Mucosa of descending colon (tissue), 3 donors: ENCODE measurements around the gene MASP2. TPM values are rescaled to one million over a fixed set of nuclear protein-coding genes. Genes with fewer than 3 reads are reported as not detected.

Source experiments
- ATAC-seq: fragments of 200-7000 bp; cut with Tn5 transposase; one replicate; pipeline ENCODE4 v1.9.1; 2020; ENCODE audit warnings: mild to moderate bottlenecking, moderate library complexity
- DNase-seq, 3 donors: peaks; one replicate each; pipeline ENCODE4 v3.0.0-alpha.2; 2020
- H3K36me3 ChIP-seq: fragments of 200-600 bp; one replicate; pipeline ENCODE4 v1.8.0; 2021; ENCODE audit warnings: low read depth, mild to moderate bottlenecking
- H3K4me1 ChIP-seq: fragments of 200-600 bp; one replicate; pipeline ENCODE4 v1.8.0; 2021; ENCODE audit warnings: low read depth, mild to moderate bottlenecking
- H3K4me3 ChIP-seq: fragments of 200-600 bp; one replicate; pipeline ENCODE4 v1.8.0; 2021; ENCODE audit warnings: mild to moderate bottlenecking
- H3K9me3 ChIP-seq: fragments of 200-600 bp; one replicate; pipeline ENCODE4 v1.8.0; 2021; ENCODE audit warnings: mild to moderate bottlenecking
- intact Hi-C, 2 donors: fragments of 100-400 bp; cut with DNase I in 1 of 2; cut with micrococcal nuclease in 1 of 2; formaldehyde crosslinking; loops; one replicate each; pipeline versions ENCODE4 v1.11.0 to v1.11.1; 2022; cut with DNase I, micrococcal nuclease
- total RNA-seq, 3 donors: library from RNA; stranded (reverse); fragmentation: NEBNext Ultra II Directional in 2 of 3; extraction: Animal tissue kit (Norgen Biotek cat#: 25700) in 2 of 3; gene quantifications; one replicate each; pipeline versions ENCODE4 v1.2.1 to v1.2.4, GENCODE V29; 2021 to 2023
- TF ChIP-seq, protein P1 (sequence below): fragments of 200-600 bp; IDR thresholded peaks from one replicate; pipeline ENCODE4 v1.8.0; 2022; ENCODE audit warnings: antibody characterized with exemption, mild to moderate bottlenecking
- donor health status: DM: no; HTN: no; CAD: no; lungs with moderate emphysema.
- donor health status: DM: no; HTN: no; CAD: no.
- donor health status: DM: no; HTN: yes; CAD: no.

The MASP2 gene
- total RNA-seq, 3 donors from 2014 or later = not detected

DNA sequence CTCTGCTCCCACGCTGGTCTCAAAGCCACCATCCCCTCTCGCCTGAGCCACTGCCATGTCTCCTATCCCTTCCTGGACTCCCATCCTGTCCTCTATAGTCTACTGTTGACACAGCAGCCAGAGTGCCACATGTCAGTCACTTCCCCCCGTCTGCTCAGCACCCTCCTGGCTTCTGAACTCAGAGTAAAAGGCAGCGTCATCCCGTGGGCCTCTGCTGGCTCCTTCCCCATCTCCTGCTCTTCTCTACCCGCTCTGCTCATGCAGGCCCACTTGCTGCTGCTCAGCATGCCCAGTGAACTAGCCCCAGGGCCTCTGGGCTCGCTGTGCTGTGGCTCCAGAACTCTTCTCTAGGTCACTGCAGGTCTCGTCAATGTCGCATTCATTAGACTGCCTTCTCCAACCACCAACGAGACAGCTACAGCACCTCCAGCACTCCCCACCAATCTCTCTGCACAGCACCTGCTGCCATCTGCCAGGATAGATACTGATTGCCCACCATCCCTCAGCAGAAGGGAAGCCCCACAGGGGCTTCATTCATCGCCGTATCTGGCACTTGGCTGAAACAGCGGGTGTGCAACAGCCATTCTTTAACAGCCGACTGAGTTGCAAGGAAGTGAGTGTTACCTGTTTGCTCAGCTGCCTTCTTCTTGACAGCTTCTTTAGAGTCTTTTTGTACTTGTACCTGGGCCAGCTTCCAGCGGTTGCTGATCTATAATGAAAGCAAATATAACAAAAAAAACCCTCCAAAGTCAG, 24.6 kb upstream of the MASP2 start:
- H3K4me1 ChIP-seq = peaks cover 6% of the 10 kb centered on the region
- no peak for DNase-seq
- H3K4me3 ChIP-seq = no peak overlapping the region
- peak; percentile 65 for ATAC-seq
- peaks cover 8% of the 10 kb centered on the region for H3K36me3 ChIP-seq
- TF ChIP-seq, protein P1, sequence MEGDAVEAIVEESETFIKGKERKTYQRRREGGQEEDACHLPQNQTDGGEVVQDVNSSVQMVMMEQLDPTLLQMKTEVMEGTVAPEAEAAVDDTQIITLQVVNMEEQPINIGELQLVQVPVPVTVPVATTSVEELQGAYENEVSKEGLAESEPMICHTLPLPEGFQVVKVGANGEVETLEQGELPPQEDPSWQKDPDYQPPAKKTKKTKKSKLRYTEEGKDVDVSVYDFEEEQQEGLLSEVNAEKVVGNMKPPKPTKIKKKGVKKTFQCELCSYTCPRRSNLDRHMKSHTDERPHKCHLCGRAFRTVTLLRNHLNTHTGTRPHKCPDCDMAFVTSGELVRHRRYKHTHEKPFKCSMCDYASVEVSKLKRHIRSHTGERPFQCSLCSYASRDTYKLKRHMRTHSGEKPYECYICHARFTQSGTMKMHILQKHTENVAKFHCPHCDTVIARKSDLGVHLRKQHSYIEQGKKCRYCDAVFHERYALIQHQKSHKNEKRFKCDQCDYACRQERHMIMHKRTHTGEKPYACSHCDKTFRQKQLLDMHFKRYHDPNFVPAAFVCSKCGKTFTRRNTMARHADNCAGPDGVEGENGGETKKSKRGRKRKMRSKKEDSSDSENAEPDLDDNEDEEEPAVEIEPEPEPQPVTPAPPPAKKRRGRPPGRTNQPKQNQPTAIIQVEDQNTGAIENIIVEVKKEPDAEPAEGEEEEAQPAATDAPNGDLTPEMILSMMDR = no peak
- H3K9me3 ChIP-seq = no peaks in the 10 kb centered on the region
- intact Hi-C loops = no loop called here

DNA sequence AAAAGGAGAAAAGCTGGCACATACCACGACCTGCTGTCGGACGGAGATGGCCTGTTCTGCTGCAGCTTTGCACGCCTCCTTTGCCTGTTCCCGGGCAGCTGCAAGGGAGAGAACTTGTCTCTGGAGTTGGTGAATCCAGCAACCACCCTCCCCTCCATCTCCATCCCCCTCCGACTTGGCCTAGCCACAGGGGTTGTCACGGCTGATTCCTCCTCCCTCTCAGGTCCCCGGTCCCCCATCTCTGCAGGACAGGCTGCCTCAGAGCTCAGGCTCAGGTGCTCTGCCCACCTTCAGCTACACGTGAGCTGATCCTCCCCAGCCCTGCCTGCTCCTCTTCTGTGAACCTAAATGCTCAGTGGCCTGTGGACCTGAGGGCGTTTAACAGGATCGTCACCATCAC, 23.8 kb upstream of the MASP2 start:
- intact Hi-C loops = no loop called here
- DNase-seq = no peak
- Histone ChIP-seq H3K36me3 (peaks cover 11% of the 10 kb centered on the region), H3K4me1 (peaks cover 6% of the 10 kb centered on the region), H3K4me3 (no peak overlapping the region), H3K9me3 (no peaks in the 10 kb centered on the region)
- TF ChIP-seq, protein P1 = no peak
- ATAC-seq = no peak

DNA sequence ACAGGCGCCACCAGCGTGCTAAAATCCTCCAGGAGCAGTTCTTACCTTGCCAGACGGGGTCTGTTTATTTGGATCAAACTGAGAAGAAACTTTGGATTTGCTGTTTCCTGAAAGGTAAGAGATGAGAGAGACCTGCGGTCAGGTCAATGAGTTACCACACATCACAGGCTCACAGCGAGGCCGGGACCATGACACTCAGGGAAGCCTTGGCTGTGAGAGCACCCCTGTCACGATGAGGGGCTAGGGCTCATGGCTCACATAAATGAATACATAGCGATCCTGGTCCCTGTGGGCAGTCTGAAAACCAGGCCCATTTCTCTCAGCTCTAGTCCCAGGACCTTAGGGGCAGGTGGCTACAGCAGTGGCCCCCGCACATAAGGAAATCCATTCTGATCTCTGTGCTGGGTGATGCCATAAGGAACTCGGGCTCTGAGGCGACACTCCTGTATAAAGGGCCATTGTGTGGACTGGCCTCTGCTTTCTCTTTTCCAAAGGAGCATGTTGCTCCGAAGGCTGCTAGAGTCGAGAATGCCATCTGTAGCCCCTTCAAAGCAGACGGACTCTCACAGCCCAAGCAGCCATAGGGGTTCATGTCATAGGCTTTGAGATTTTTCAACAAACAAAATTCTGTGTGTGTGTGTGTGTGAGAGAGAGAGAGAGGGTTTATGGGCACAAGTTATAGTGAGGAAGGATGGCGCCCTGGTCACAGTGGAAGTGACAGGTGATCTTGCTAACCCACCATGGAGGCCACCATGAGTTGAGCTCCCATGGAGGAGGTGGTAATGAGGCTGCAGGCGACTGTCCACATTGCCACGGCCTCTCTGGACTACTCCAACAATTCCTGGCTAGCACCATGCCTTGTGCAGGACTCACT, 21.8 kb upstream of the MASP2 start:
- DNase-seq (no peak), ATAC-seq (peak; percentile 53)
- TF ChIP-seq, protein P1 = no peak
- intact Hi-C loops = no loop called here
- Histone ChIP-seq H3K9me3 (no peaks in the 10 kb centered on the region), H3K4me3 (no peak overlapping the region), H3K36me3 (peaks cover 11% of the 10 kb centered on the region), H3K4me1 (peaks cover 6% of the 10 kb centered on the region)

DNA sequence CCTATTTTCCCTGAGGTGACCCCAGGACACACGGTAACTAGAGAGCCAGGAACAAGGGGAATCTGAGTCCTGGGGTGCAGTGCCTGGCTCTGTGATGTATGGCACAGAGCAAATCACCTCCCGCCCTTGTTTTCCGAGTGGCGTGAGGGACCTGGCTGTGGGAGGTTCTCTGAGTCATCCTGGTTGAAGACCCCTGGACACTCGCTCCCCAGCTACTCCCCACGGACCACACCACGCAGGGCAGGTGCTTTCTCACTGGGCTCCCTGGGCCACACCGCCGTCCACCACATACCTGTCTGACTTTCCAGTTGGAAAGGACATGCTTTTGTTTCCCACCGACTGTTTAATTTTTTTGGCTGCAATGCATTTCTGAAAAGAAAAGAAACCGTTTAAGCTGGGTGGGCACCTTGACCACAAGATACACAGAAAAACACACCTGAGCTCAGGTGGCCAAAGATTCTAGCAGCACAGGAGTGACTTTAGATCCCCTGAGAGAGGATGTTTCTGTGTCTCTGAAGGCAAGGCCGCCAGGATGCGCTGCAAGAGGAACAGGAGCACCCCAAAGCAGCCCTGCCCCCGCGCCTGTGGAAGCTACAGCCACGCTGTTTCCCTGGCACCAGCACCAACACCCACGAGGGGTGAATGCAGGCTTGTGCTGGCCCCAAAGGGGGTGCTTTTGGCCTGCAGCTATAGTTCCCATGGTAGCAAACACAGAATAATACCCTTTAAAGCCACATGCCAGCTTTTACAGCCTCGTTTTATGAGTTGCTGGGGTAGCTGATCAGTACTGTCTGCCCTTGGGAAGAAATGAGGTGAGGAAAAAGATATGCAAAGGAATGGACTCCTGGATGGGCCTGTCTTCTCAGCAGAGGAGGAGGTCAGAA, 20.9 kb upstream of the MASP2 start:
- TF ChIP-seq, protein P1 = no peak
- Histone ChIP-seq H3K4me1 (peaks cover 6% of the 10 kb centered on the region), H3K36me3 (peaks cover 11% of the 10 kb centered on the region), H3K4me3 (no peak overlapping the region), H3K9me3 (no peaks in the 10 kb centered on the region)
- intact Hi-C loops = no loop called here
- DNase-seq (no peak), ATAC-seq (peak; percentile 61)

DNA sequence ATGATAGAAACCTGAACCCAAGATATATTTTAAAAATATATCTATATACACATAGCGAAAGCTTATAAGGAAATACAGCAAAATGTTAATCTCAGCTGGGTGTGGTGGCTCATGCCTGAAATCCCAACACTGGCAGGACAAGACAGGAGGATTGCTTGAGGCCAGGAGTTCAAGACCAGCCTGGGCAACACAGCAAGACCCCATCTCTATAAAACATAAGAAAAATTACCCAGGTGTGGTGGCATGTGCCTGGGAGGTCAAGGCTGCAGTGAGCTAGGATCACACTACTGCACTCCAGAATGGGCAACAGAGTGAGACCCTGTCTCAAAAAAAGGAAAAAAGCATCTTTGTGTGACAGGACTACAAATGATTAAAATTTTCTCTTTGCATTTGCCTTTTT, 18.8 kb upstream of the MASP2 start:
- no peak for ATAC-seq
- TF ChIP-seq, protein P1 = no peak
- Histone ChIP-seq H3K4me3 (no peak overlapping the region), H3K36me3 (peaks cover 11% of the 10 kb centered on the region), H3K4me1 (peaks cover 7% of the 10 kb centered on the region), H3K9me3 (no peaks in the 10 kb centered on the region)
- intact Hi-C loops = no loop called here
- no peak for DNase-seq
